GM23248 (cell line): ENCODE data around the gene COL16A1.

Experiments used
- EZH2 ChIP-seq: fragments of 200-600 bp; sonication (generic); IDR thresholded peaks from 2 replicates; pipeline ENCODE4 v1.6.1; 2018; ENCODE audit warnings: antibody characterized with exemption, mild to moderate bottlenecking; ENCODE audit not compliant: insufficient read depth, poor library complexity, severe bottlenecking
- EZH2phosphoT487 ChIP-seq: fragments of 200-600 bp; sonication (generic); IDR thresholded peaks from 2 replicates; pipeline ENCODE4 v1.6.1; 2018; ENCODE audit warnings: antibody characterized with exemption, moderate library complexity, mild to moderate bottlenecking, low read depth; ENCODE audit not compliant: insufficient read depth

- TF ChIP-seq EZH2phosphoT487 (no peak), EZH2 (no peak)
Measured at GRCh38 chr1:31744165-31744888, 40.5 kb upstream of the COL16A1 start.
